IMR-90 (cell line): ENCODE results near the gene WNT9B. TPM values are rescaled to one million over a fixed set of nuclear protein-coding genes. Genes with fewer than 3 reads are reported as not detected.

Source experiments
- ATAC-seq: fragments of 200-7000 bp; cut with Tn5 transposase; 2 replicates; pipeline ENCODE4 v1.9.1; 2020; ENCODE audit warnings: low read depth, mild to moderate bottlenecking, moderate library complexity
- BruUV-seq: library from RNA; stranded (reverse); fragments of 400-500 nt; replicated peaks from 2 replicates; lab custom pipeline; 2021; lab: Mats Ljungman, UMichigan
- CTCF ChIA-PET: fragments of 300-600 bp; formaldehyde crosslinking; extraction: SDS; loops from one replicate; lab custom pipeline; 2021; ENCODE audit warnings: antibody characterized with exemption; lab: Yijun Ruan, JAX
- POLR2A ChIA-PET: fragments of 300-600 bp; sonication (Branson Sonifier 250); formaldehyde crosslinking; loops from one replicate; lab custom pipeline; 2022; ENCODE audit warnings: antibody characterized with exemption; ENCODE audit not compliant: unreplicated experiment; lab: Charles Lee
- DNase-seq: peaks from one replicate; pipeline ENCODE4 v3.0.0; 2013
- H2AFZ ChIP-seq: replicated peaks from 2 replicates; pipeline ENCODE3; 2013; ENCODE audit warnings: low read length, mild to moderate bottlenecking; ENCODE audit not compliant: poor library complexity
- H2AK5ac ChIP-seq: 2 replicates; pipeline ENCODE4 v1.6.1; 2013; ENCODE audit warnings: low read depth, low read length, inconsistent platforms
- H2AK9ac ChIP-seq: replicated peaks from 2 replicates; pipeline ENCODE3; 2013; ENCODE audit warnings: mild to moderate bottlenecking, low read depth, low read length, moderate library complexity; ENCODE audit not compliant: poor library complexity
- H2BK120ac ChIP-seq: 2 replicates; pipeline ENCODE4 v1.6.1; 2013; ENCODE audit warnings: low read depth, low read length, inconsistent platforms
- H2BK15ac ChIP-seq: 3 replicates; pipeline ENCODE4 v1.6.1; 2013; ENCODE audit warnings: low read depth, low read length, inconsistent platforms
- H2BK20ac ChIP-seq: 2 replicates; pipeline ENCODE4 v1.6.1; 2013; ENCODE audit warnings: low read depth, mild to moderate bottlenecking, inconsistent platforms, low read length, moderate library complexity
- H2BK5ac ChIP-seq: 2 replicates; pipeline ENCODE4 v1.6.1; 2013; ENCODE audit warnings: mild to moderate bottlenecking, low read depth, low read length, inconsistent platforms; ENCODE audit not compliant: poor library complexity, severe bottlenecking
- H3K14ac ChIP-seq: replicated peaks from 2 replicates; pipeline ENCODE4 v1.6.1; 2013; ENCODE audit warnings: low read depth, low read length, inconsistent platforms
- H3K18ac ChIP-seq: 2 replicates; pipeline ENCODE4 v1.6.1; 2013; ENCODE audit warnings: low read depth, low read length, control low read depth
- H3K23ac ChIP-seq: 2 replicates; pipeline ENCODE4 v1.6.1; 2013; ENCODE audit warnings: low read depth, low read length, inconsistent platforms
- H3K27ac ChIP-seq: 2 replicates; pipeline ENCODE4 v1.5.1; 2013; ENCODE audit warnings: mild to moderate bottlenecking, control low read depth, low read length; ENCODE audit not compliant: insufficient read depth
- H3K27me3 ChIP-seq: 2 replicates; pipeline ENCODE4 v1.6.1; 2013; ENCODE audit warnings: low read length; ENCODE audit not compliant: control insufficient read depth, insufficient read depth
- H3K36me3 ChIP-seq: 2 replicates; pipeline ENCODE4 v1.6.1; 2013; ENCODE audit warnings: low read length, mixed read lengths; ENCODE audit not compliant: control insufficient read depth, insufficient read depth
- H3K4ac ChIP-seq: 2 replicates; pipeline ENCODE4 v1.6.1; 2013; ENCODE audit warnings: low read depth, low read length, inconsistent platforms
- H3K4me1 ChIP-seq: 2 replicates; pipeline ENCODE4 v1.6.1; 2013; ENCODE audit warnings: low read length, mixed read lengths; ENCODE audit not compliant: control insufficient read depth, insufficient read depth
- H3K4me2 ChIP-seq: 2 replicates; pipeline ENCODE4 v1.6.1; 2013; ENCODE audit warnings: low read depth, mild to moderate bottlenecking, control low read depth, low read length, moderate library complexity
- H3K4me3 ChIP-seq: 2 replicates; pipeline ENCODE4 v1.5.1; 2013; ENCODE audit warnings: low read depth, mild to moderate bottlenecking, control low read depth, low read length, moderate library complexity; ENCODE audit not compliant: insufficient read depth
- H3K56ac ChIP-seq: 2 replicates; pipeline ENCODE4 v1.6.1; 2013; ENCODE audit warnings: low read length, inconsistent platforms; ENCODE audit not compliant: insufficient read depth; ENCODE audit errors: extremely low read depth
- H3K79me1 ChIP-seq, 2 experiments: 2 replicates each; pipeline ENCODE4 v1.6.1; 2013; ENCODE audit warnings: low read length in 2 of 2, inconsistent platforms in 1 of 2, low read depth in 1 of 2
- H3K9ac ChIP-seq: 2 replicates; pipeline ENCODE4 v1.6.1; 2013; ENCODE audit warnings: low read depth, low read length, control low read depth
- H3K9me1 ChIP-seq: 2 replicates; pipeline ENCODE4 v1.6.1; 2013; ENCODE audit warnings: low read length, inconsistent platforms; ENCODE audit not compliant: insufficient read depth
- H3K9me3 ChIP-seq: 2 replicates; pipeline ENCODE4 v1.6.1; 2013; ENCODE audit warnings: low read length; ENCODE audit not compliant: control insufficient read depth, insufficient read depth
- H4K20me1 ChIP-seq: 2 replicates; pipeline ENCODE4 v1.6.1; 2013; ENCODE audit warnings: low read length, inconsistent platforms; ENCODE audit not compliant: insufficient read depth
- H4K5ac ChIP-seq: 2 replicates; pipeline ENCODE4 v1.6.1; 2013; ENCODE audit warnings: mild to moderate bottlenecking, low read depth, low read length, control low read depth
- H4K8ac ChIP-seq, 2 experiments: 2 replicates each; pipeline ENCODE4 v1.6.1; 2013; ENCODE audit warnings: low read depth in 2 of 2, low read length in 2 of 2, control low read depth in 1 of 2, inconsistent platforms in 1 of 2
- H4K91ac ChIP-seq: 2 replicates; pipeline ENCODE4 v1.6.1; 2013; ENCODE audit warnings: low read depth, low read length, inconsistent platforms; ENCODE audit not compliant: insufficient read depth
- CHD1 ChIP-seq: IDR thresholded peaks from 2 replicates; pipeline ENCODE4 v1.6.1; 2012; ENCODE audit warnings: low read depth, low read length, improper control_type of control experiment
- FOS ChIP-seq: fragments of 150-350 bp; IDR thresholded peaks from 2 replicates; pipeline ENCODE4 v1.6.1; 2016; ENCODE audit warnings: low read depth, low read length
- RAD21 ChIP-seq: IDR thresholded peaks from 2 replicates; pipeline ENCODE4 v1.6.1; 2012; ENCODE audit warnings: low read length, improper control_type of control experiment
- RCOR1 ChIP-seq: IDR thresholded peaks from 2 replicates; pipeline ENCODE4 v1.6.1; 2012; ENCODE audit warnings: mild to moderate bottlenecking, low read length, improper control_type of control experiment; ENCODE audit not compliant: insufficient replicate concordance
- SMC3 ChIP-seq: fragments of 150-350 bp; IDR thresholded peaks from 2 replicates; pipeline ENCODE4 v1.6.1; 2016; ENCODE audit warnings: low read depth, mild to moderate bottlenecking, antibody characterized with exemption, low read length, moderate library complexity
- WGBS, 2 experiments: methylation state at CpG; one replicate each; pipeline versions ENCODE4 v1.1.5 to v1.1.7; 2013; ENCODE audit warnings: missing lambda C conversion rate in 2 of 2; ENCODE audit not compliant: insufficient read length in 1 of 2; ENCODE audit errors: extremely low coverage in 2 of 2; 5-methylcytosine and 5-hydroxymethylcytosine counted together
- dilution Hi-C: fragments of 300-500 bp; cut with HindIII; formaldehyde crosslinking; loops from one replicate; pipeline ENCODE4 v1.14.3; 2018; ENCODE audit warnings: low sequenced_read_pairs; ENCODE audit not compliant: unreplicated experiment
- in situ Hi-C: fragments of 300-500 bp; cut with MboI; formaldehyde crosslinking; loops from 3 replicates; pipeline ENCODE4 v1.14.3; 2019; ENCODE audit warnings: low sequenced_read_pairs, inconsistent platforms, mixed read lengths
- intact Hi-C: fragments of 100-400 bp; cut with micrococcal nuclease; formaldehyde crosslinking; loops from 2 replicates; pipeline ENCODE4 v1.10.0; 2022
- polyA plus RNA-seq, 3 experiments: library from polyadenylated mRNA; depleted of rRNA; stranded (reverse); fragments of >200 nt; gene quantifications; 2 replicates each; pipeline ENCODE4 v1.2.3, GENCODE V29; 2012; ENCODE audit warnings: low replicate concordance in 1 of 3
- total RNA-seq: library from RNA; depleted of rRNA; stranded (reverse); fragments of >200 nt; gene quantifications from 2 replicates; pipeline ENCODE4 v1.2.3, GENCODE V29; 2012
- TF ChIP-seq, protein P1 (sequence below): conservative IDR thresholded peaks from 2 replicates; pipeline ENCODE4 v1.5.1; 2012; ENCODE audit warnings: mild to moderate bottlenecking, low read depth, low read length, improper control_type of control experiment

The WNT9B gene
- total and polyA plus RNA-seq, 2 of the 4 experiments (the other 2 are of a cell fraction): not detected

DNA sequence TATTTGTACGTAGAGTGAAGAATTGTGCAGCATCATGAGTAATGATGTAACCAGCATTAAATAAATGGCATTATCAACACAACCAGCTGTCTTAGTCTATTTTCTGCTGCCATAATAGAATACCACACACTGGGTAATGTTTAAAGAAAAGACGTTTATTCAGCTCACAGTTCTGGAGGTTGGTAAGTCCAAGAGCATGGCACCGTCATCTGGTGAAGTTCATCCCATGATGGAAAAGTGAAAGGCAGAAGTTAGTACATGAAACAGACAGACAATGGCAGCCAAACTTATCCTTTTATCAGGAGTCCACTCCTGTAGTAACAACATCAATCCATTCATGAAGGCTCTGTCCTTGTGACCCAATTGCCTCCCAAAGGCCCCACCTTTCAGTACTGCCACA lies 65.2 kb downstream of the WNT9B start:
- no peak overlapping the region for H3K27ac ChIP-seq
- no peak overlapping the region for H3K4me3 ChIP-seq
- dilution Hi-C loops: no loop called here
- CTCF ChIA-PET: no interaction called here
- no peak overlapping the region for H2AFZ ChIP-seq
- H3K14ac ChIP-seq: no peak overlapping the region
- no peak for ATAC-seq
- H2AK9ac ChIP-seq: no peak overlapping the region
- no peak overlapping the region for H2BK120ac ChIP-seq
- no peak for DNase-seq
- H3K9me1 ChIP-seq: no peaks in the 10 kb centered on the region
- WGBS, 2 experiments: no CpG with 5 or more reads among the region's 3 CpGs
- no peaks in the 10 kb centered on the region for H3K9me3 ChIP-seq
- no peak overlapping the region for H2BK5ac ChIP-seq
- H3K79me1 ChIP-seq: no peaks in the 10 kb centered on the region
- H3K27me3 ChIP-seq: peaks cover 15% of the 10 kb centered on the region
- in situ Hi-C loops: no loop called here
- no peaks in the 10 kb centered on the region for H4K20me1 ChIP-seq
- H3K4ac ChIP-seq: no peak overlapping the region
- no peak overlapping the region for H3K23ac ChIP-seq
- H3K36me3 ChIP-seq: no peaks in the 10 kb centered on the region
- H3K18ac ChIP-seq: no peak overlapping the region
- BruUV-seq: no TSS peak
- H4K91ac ChIP-seq: no peak overlapping the region
- no peak overlapping the region for H2BK20ac ChIP-seq
- TF ChIP-seq FOS: no peak
- TF ChIP-seq CHD1: no peak
- TF ChIP-seq RAD21: no peak
- no peak for TF ChIP-seq RCOR1
- TF ChIP-seq, protein P1, sequence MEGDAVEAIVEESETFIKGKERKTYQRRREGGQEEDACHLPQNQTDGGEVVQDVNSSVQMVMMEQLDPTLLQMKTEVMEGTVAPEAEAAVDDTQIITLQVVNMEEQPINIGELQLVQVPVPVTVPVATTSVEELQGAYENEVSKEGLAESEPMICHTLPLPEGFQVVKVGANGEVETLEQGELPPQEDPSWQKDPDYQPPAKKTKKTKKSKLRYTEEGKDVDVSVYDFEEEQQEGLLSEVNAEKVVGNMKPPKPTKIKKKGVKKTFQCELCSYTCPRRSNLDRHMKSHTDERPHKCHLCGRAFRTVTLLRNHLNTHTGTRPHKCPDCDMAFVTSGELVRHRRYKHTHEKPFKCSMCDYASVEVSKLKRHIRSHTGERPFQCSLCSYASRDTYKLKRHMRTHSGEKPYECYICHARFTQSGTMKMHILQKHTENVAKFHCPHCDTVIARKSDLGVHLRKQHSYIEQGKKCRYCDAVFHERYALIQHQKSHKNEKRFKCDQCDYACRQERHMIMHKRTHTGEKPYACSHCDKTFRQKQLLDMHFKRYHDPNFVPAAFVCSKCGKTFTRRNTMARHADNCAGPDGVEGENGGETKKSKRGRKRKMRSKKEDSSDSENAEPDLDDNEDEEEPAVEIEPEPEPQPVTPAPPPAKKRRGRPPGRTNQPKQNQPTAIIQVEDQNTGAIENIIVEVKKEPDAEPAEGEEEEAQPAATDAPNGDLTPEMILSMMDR: no peak
- no peak for TF ChIP-seq SMC3
- H2BK15ac ChIP-seq: no peak overlapping the region
- H4K8ac ChIP-seq: no peak overlapping the region
- POLR2A ChIA-PET: no interaction called here
- no peak overlapping the region for H3K56ac ChIP-seq
- no peak overlapping the region for H3K9ac ChIP-seq
- H4K5ac ChIP-seq: no peak overlapping the region
- intact Hi-C loops: no loop called here
- no peak overlapping the region for H3K4me2 ChIP-seq
- H2AK5ac ChIP-seq: no peak overlapping the region
- no peaks in the 10 kb centered on the region for H3K4me1 ChIP-seq
